22Rv1 (cell line): ENCODE results near the gene DISP2.

Experiments used
- H3K27ac ChIP-seq: fragments of 450-650 bp; 2 replicates; pipeline ENCODE4 v1.5.1; 2017
- ZFX ChIP-seq: fragments of 450-650 bp; IDR thresholded peaks from 2 replicates; pipeline ENCODE4 v1.6.1; 2017; ENCODE audit warnings: antibody characterized with exemption, borderline replicate concordance
- TF ChIP-seq, protein P1 (sequence below): fragments of 450-650 bp; IDR thresholded peaks from 2 replicates; pipeline ENCODE4 v1.5.1; 2017; ENCODE audit warnings: mild to moderate bottlenecking

DISP2 gene

DNA sequence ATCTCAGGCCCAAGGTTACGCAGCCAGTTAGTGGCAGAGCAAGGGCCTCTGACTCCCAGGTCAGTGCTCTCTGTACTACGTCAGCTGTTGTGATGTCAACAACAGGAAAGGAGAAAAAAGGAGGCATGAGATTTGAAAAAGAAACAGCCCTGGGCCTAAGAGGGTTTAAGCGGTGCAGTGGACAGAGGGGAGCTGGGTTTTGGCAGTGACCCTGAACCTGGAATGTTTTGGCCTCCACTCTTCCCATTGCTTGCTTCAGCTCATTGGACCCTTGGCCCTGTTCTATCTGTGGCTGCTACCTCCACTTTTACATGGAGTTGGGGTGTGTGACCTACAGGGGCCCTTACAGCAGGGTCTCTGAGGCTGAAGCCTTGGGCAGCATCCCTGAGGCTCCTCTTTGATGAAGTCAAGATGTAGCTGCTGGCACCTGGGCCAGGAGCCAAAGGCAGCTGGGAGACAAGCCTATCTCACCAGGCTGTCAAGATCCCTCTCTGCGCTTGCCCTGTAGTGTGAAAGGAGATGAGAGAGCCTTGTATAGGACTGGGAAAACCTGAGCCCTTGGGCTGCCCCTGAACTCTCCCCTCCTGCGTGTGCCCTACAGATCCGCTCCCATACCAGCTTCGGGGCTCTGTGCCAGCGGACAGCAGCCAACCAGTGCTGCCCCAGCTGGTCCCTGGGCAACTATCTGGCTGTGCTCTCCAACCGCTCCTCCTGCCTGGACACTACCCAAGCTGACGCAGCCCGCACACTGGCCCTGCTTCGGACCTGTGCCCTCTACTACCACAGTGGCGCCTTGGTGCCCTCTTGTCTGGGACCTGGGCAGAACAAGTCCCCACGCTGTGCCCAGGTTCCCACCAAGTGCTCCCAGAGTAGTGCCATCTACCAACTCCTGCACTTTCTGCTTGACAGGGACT is 8.7 kb downstream of the DISP2 start:
- peak overlapping the region; percentile 67 for H3K27ac ChIP-seq
- TF ChIP-seq, protein P1, sequence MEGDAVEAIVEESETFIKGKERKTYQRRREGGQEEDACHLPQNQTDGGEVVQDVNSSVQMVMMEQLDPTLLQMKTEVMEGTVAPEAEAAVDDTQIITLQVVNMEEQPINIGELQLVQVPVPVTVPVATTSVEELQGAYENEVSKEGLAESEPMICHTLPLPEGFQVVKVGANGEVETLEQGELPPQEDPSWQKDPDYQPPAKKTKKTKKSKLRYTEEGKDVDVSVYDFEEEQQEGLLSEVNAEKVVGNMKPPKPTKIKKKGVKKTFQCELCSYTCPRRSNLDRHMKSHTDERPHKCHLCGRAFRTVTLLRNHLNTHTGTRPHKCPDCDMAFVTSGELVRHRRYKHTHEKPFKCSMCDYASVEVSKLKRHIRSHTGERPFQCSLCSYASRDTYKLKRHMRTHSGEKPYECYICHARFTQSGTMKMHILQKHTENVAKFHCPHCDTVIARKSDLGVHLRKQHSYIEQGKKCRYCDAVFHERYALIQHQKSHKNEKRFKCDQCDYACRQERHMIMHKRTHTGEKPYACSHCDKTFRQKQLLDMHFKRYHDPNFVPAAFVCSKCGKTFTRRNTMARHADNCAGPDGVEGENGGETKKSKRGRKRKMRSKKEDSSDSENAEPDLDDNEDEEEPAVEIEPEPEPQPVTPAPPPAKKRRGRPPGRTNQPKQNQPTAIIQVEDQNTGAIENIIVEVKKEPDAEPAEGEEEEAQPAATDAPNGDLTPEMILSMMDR, result no peak
- no peak for TF ChIP-seq ZFX

DNA sequence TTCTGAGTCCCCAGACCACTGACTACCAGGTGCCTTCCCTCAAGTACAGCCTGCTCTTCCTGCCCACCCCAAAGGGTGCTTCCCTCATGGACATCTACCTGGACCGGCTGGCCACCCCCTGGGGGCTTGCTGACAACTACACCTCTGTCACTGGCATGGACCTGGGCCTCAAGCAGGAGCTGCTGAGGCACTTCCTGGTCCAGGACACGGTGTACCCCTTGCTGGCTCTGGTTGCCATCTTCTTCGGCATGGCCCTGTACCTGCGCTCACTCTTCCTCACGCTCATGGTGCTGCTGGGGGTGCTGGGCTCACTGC is 9.3 kb downstream of the DISP2 start:
- H3K27ac ChIP-seq, result peak overlapping the region; percentile 67
- TF ChIP-seq, protein P1, result no peak
- TF ChIP-seq ZFX, result no peak

DNA sequence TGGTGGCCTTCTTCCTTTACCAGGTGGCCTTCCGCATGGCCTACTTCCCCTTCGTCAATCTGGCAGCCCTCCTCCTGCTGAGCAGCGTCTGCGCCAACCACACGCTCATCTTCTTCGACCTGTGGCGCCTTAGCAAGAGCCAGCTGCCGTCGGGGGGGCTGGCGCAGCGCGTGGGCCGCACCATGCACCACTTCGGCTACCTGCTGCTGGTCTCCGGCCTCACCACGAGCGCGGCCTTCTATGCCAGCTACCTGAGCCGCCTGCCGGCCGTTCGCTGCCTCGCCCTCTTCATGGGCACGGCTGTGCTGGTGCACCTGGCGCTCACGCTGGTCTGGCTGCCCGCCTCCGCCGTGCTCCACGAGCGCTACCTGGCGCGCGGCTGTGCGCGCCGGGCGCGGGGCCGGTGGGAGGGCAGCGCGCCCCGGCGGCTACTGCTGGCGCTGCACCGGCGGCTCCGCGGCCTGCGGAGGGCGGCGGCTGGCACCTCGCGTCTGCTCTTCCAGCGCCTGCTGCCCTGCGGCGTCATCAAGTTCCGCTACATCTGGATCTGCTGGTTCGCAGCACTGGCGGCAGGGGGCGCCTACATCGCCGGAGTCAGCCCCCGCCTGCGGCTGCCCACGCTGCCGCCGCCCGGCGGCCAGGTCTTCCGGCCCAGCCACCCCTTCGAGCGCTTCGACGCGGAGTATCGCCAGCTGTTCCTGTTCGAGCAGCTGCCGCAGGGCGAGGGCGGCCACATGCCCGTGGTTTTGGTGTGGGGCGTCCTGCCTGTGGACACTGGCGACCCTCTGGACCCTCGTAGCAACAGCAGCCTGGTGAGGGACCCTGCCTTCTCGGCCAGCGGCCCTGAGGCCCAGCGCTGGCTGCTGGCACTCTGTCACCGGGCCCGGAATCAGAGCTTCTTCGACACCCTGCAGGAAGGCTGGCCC is 9.9 kb downstream of the DISP2 start:
- no peak for TF ChIP-seq ZFX
- TF ChIP-seq, protein P1, result peak; percentile 100
- peak overlapping the region; percentile 67 for H3K27ac ChIP-seq

DNA sequence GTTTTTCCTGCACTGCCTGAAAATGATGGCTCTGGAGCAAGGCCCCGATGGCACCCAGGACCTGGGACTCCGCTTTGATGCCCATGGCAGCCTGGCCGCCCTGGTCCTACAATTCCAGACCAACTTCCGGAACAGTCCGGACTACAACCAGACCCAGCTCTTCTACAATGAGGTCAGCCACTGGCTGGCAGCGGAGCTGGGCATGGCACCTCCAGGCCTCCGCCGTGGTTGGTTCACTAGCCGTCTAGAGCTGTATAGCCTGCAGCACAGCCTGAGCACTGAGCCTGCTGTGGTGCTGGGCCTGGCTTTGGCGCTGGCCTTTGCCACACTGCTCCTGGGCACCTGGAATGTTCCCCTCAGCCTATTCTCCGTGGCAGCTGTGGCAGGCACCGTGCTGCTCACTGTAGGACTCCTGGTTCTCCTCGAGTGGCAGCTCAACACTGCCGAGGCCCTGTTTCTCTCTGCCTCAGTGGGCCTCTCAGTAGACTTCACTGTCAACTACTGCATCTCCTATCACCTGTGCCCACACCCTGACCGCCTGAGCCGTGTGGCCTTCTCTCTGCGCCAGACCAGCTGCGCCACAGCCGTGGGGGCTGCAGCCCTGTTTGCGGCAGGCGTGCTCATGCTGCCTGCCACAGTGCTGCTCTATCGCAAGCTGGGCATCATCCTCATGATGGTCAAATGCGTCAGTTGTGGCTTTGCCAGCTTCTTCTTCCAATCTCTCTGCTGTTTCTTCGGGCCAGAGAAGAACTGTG is 10.9 kb downstream of the DISP2 start:
- TF ChIP-seq, protein P1, result no peak
- no peak for TF ChIP-seq ZFX
- peak overlapping the region; percentile 67; the same call in 1 of the 2 replicates for H3K27ac ChIP-seq

DNA sequence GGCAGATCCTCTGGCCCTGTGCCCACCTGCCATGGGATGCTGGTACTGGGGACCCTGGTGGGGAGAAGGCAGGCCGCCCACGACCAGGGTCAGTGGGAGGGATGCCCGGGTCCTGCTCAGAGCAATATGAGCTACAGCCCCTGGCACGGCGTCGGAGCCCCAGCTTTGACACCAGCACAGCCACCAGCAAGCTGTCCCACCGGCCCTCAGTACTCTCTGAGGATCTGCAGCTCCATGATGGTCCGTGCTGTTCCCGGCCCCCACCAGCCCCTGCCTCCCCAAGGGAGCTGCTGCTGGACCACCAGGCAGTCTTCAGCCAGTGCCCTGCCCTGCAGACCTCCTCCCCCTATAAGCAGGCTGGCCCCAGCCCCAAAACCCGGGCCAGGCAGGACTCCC is 11.5 kb downstream of the DISP2 start:
- TF ChIP-seq, protein P1, result no peak
- no peak for TF ChIP-seq ZFX
- no peak overlapping the region for H3K27ac ChIP-seq

DNA sequence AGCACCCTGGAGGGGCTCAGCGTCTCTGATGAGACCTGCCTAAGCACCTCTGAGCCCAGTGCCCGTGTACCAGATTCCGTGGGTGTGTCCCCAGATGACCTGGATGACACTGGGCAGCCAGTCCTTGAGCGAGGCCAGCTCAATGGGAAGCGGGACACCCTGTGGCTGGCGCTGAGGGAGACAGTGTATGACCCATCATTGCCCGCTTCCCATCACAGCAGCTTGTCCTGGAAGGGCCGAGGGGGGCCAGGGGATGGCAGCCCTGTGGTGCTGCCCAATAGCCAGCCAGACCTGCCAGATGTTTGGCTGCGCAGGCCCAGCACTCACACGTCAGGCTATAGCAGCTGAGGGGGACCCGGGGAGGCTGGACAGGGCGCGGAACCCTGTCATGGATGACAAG is 12.0 kb downstream of the DISP2 start:
- TF ChIP-seq, protein P1, result no peak
- no peak for TF ChIP-seq ZFX
- H3K27ac ChIP-seq, result no peak overlapping the region
